Measurements from ENCODE around the gene GAS7.

DNA sequence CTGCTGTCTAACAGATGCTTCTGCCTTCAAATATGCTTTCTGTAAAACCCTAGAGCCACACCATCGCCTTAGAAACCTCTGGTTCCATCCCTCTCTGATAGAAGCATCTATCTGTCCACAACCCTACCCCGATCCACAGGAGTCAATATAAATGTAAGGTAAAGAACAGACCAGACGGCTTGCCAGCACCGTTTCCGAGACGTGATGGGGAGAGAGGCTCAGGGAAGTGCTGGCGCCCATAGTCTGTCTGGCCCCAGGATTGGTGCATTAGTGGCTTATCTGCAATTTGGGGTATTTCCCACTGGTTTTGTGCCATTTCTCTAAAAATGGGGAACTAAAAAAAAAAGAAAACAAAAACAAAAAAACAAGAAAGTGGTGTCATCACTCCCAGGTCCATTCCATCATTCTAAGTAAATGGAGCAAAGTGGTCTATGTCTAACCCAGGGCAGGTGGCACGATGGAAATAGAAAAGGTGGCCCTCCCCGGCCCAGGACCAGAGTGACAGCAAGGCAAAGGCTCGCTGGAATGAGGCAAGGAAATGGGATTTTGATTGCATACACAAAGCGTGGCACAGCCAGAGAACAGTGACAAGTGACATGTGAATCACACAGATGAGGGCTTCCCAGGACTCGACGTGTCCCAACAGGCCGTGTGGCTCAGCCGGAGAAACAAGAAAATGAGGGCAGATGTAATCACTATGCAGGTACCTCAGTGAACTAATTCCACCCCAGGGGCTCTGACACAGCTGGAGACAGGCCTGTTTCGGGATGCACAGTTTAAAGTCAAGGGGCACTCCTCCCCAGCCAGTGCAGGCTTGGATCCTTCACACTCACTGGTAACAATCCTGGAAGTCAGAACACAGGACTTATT lies 125.6 kb downstream of the GAS7 start:
- TF ChIP-seq, protein P1, sequence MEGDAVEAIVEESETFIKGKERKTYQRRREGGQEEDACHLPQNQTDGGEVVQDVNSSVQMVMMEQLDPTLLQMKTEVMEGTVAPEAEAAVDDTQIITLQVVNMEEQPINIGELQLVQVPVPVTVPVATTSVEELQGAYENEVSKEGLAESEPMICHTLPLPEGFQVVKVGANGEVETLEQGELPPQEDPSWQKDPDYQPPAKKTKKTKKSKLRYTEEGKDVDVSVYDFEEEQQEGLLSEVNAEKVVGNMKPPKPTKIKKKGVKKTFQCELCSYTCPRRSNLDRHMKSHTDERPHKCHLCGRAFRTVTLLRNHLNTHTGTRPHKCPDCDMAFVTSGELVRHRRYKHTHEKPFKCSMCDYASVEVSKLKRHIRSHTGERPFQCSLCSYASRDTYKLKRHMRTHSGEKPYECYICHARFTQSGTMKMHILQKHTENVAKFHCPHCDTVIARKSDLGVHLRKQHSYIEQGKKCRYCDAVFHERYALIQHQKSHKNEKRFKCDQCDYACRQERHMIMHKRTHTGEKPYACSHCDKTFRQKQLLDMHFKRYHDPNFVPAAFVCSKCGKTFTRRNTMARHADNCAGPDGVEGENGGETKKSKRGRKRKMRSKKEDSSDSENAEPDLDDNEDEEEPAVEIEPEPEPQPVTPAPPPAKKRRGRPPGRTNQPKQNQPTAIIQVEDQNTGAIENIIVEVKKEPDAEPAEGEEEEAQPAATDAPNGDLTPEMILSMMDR (IDR thresholded peaks at IDR 0.05) = no peak
- TF ChIP-seq EP300 (IDR thresholded peaks at IDR 0.05) = no peak
- no peak for TF ChIP-seq POLR2A (IDR thresholded peaks at IDR 0.05)
- TF ChIP-seq POLR2AphosphoS5 (IDR thresholded peaks at IDR 0.05) = no peak

Data from gastroesophageal sphincter (tissue), 3 donors.